ENCODE data around the gene DNM1. TPM values are rescaled to one million over a fixed set of nuclear protein-coding genes. Genes with fewer than 3 reads are reported as not detected.

The DNM1 gene
- polyA plus RNA-seq, 1 of the 3 experiments (the other 2 are of a cell fraction), result 35.7 TPM

DNA sequence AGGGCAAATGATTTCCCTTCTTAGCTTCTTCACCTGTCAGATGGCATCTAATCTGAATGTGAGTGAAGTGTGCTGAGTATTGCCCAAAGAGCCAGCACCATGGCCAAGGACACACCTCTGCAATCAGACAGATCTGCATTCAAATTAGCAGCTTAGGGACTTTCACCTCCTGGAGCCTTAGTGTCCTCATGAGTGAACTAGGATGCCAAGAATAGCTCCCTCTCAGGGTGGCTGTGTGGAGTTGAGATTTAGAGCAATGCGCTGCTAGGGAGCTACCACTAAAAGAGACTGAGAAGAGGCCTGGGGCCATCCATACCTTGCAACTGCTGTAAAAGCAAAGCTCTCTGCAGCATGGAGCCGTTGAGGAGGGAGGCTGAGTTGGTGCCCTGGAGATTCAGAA lies 13.2 kb upstream of the DNM1 start:
- 100% methylated on average over 1 of the region's 2 CpGs for WGBS (ENCODE audit: low lambda C conversion rate)
- H3K36me3 ChIP-seq (replicated peaks in 1 of 2; ENCODE audit: control insufficient read depth in 1 of 2, insufficient read depth in 2 of 2, low read length in 1 of 2), result peaks cover 13 to 32% of the 10 kb centered on the region in 2 experiments

DNA sequence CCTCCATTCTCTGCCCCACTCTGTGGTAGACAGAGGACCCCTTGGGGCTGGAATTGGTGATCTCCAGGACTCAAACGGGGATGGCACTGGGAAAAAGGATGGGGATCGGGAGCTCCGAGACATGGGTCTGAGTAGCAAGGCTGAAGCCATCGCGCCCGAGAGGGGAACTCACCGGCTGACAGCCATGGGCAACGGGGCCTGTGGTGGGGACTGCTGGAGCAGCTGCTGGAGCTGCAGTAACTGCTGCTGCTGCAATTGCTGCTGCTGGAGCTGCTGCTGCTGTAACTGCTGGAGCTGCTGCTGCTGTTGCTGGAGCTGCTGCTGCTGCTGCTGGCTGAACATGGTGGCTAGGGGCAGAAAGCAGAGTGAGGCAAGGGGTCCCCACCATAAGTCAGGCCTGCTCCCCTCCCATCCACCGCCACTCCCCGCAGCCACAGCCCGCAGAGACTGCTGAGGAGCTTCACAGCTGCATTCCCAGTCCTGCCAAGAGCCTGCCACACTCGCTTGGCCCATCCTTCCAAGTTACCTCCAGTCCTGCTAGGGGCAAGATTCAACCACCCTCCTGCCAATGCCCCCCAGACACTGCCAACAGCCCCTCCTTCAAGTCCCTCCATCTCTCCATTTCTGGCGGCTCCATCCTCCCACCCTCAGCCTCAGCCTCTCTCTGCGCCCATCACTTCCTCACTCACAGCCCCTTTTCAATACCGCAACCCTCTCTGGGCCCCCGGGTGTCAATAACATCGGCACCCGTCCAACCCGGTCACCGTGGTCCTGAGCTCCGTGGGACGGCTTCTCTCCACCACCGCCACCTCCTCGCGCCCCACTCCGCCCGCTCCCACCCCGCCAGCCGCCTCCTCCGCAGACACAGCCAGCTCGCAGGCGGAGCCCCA lies 12.4 kb upstream of the DNM1 start:
- H3K79me2 ChIP-seq (ENCODE audit: insufficient read depth), result peaks cover 36% of the 10 kb centered on the region
- peak overlapping the region; percentile 89 for H3K4me2 ChIP-seq
- peak overlapping the region; percentile 61 to 81 for H3K27ac ChIP-seq (ENCODE audit: low read depth in 2 of 2, low read length in 1 of 2)
- 23% methylated on average over 25 of the region's 32 CpGs for WGBS (ENCODE audit: low lambda C conversion rate)
- no peaks in the 10 kb centered on the region for H3K27me3 ChIP-seq (ENCODE audit: insufficient read depth)
- POLR2A ChIA-PET, result interaction anchor here (1.0 to 1.6 kb wide), 4 partner anchors 10 to 85 kb away, joined by 3 to 5 read pairs (median 4); partner anchors contain the start of genes BBLN, GOLGA2 and SWI5
- peak overlapping the region; percentile 63 to 94 for H3K4me3 ChIP-seq (ENCODE audit: low read depth in 2 of 2, low read length in 1 of 2)
- no peaks in the 10 kb centered on the region for H3K9me3 ChIP-seq
- H4K20me1 ChIP-seq (ENCODE audit: insufficient read depth), result no peaks in the 10 kb centered on the region
- no peak for TF ChIP-seq YY1 (IDR thresholded peaks at IDR 0.05; ENCODE audit: low read depth)
- no peak for TF ChIP-seq GABPA (IDR thresholded peaks at IDR 0.05; ENCODE audit: low read depth)
- H3K36me3 ChIP-seq (replicated peaks in 1 of 2; ENCODE audit: control insufficient read depth in 1 of 2, insufficient read depth in 2 of 2, low read length in 1 of 2), result peaks cover 9 to 27% of the 10 kb centered on the region in 2 experiments
- H3K9ac ChIP-seq, result peak overlapping the region; percentile 96
- H2AFZ ChIP-seq (ENCODE audit: low read depth), result peak overlapping the region; percentile 82; the same call in 1 of the 2 replicates
- no peak for DNase-seq
- CTCF ChIA-PET, result interaction anchor here (0.6 to 3.4 kb wide), 16 partner anchors 8 to 320 kb away, joined by 3 to 18 read pairs (median 4); partner anchors contain the start of gene BBLN
- peaks cover 5 to 11% of the 10 kb centered on the region in 2 experiments; a peak in 2 of 4 replicates for H3K4me1 ChIP-seq (ENCODE audit: control insufficient read depth in 1 of 2, insufficient read depth in 2 of 2, low read depth in 1 of 2, low read length in 1 of 2)
- no peaks in the 10 kb centered on the region for H3K9me2 ChIP-seq
- H3F3A ChIP-seq (replicated peaks; ENCODE audit: insufficient read depth), result peaks cover 11% of the 10 kb centered on the region

More for the DNA sequence above, 13.2 kb upstream of the DNM1 start:
- no peak for TF ChIP-seq TCF12 (IDR thresholded peaks at IDR 0.05)
- no peak for TF ChIP-seq YY1 (IDR thresholded peaks at IDR 0.05; ENCODE audit: low read depth)
- no peak for TF ChIP-seq JUND (IDR thresholded peaks at IDR 0.05)
- TF ChIP-seq, protein P1, sequence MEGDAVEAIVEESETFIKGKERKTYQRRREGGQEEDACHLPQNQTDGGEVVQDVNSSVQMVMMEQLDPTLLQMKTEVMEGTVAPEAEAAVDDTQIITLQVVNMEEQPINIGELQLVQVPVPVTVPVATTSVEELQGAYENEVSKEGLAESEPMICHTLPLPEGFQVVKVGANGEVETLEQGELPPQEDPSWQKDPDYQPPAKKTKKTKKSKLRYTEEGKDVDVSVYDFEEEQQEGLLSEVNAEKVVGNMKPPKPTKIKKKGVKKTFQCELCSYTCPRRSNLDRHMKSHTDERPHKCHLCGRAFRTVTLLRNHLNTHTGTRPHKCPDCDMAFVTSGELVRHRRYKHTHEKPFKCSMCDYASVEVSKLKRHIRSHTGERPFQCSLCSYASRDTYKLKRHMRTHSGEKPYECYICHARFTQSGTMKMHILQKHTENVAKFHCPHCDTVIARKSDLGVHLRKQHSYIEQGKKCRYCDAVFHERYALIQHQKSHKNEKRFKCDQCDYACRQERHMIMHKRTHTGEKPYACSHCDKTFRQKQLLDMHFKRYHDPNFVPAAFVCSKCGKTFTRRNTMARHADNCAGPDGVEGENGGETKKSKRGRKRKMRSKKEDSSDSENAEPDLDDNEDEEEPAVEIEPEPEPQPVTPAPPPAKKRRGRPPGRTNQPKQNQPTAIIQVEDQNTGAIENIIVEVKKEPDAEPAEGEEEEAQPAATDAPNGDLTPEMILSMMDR (IDR thresholded peaks at IDR 0.05), result no peak
- no peak for TF ChIP-seq EZH2phosphoT487 (IDR thresholded peaks at IDR 0.05; ENCODE audit: borderline replicate concordance, low read depth)
- no peak for TF ChIP-seq RCOR1 (IDR thresholded peaks at IDR 0.05; ENCODE audit: low read length)
- no peak for TF ChIP-seq SIN3A (IDR thresholded peaks at IDR 0.05; ENCODE audit: borderline replicate concordance, low read depth, low read length)
- TF ChIP-seq, protein P2, sequence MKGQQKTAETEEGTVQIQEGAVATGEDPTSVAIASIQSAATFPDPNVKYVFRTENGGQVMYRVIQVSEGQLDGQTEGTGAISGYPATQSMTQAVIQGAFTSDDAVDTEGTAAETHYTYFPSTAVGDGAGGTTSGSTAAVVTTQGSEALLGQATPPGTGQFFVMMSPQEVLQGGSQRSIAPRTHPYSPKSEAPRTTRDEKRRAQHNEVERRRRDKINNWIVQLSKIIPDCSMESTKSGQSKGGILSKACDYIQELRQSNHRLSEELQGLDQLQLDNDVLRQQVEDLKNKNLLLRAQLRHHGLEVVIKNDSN (IDR thresholded peaks at IDR 0.05; ENCODE audit: borderline replicate concordance, low read depth), result no peak
- TF ChIP-seq MXI1 (IDR thresholded peaks at IDR 0.05; ENCODE audit: low read depth, low read length), result no peak
- TF ChIP-seq GATA2 (CRISPR knock-in tag; IDR thresholded peaks at IDR 0.05), result no peak
- no peaks in the 10 kb centered on the region for H3K27me3 ChIP-seq (ENCODE audit: insufficient read depth)
- H3K27ac ChIP-seq (ENCODE audit: low read depth in 2 of 2, low read length in 1 of 2), result no peak overlapping the region
- H3K9ac ChIP-seq, result peak overlapping the region; percentile 96; the same call in 1 of the 2 replicates
- ChIA-PET POLR2A (interaction anchor here (1.1 to 1.6 kb wide), 2 partner anchors 11 to 55 kb away, joined by 3 to 5 read pairs; no protein-coding TSS in a partner anchor), CTCF (interaction anchor here (0.7 to 3.4 kb wide), 13 partner anchors 9 to 319 kb away, joined by 3 to 18 read pairs (median 4); partner anchors contain the start of genes BBLN and DNM1)
- peaks cover 36% of the 10 kb centered on the region for H3K79me2 ChIP-seq (ENCODE audit: insufficient read depth)
- no peaks in the 10 kb centered on the region for H3K9me3 ChIP-seq
- H2AFZ ChIP-seq (ENCODE audit: low read depth), result no peak overlapping the region
- H3K9me2 ChIP-seq, result no peaks in the 10 kb centered on the region
- H4K20me1 ChIP-seq (ENCODE audit: insufficient read depth), result no peaks in the 10 kb centered on the region
- H3K4me1 ChIP-seq (ENCODE audit: control insufficient read depth in 1 of 2, insufficient read depth in 2 of 2, low read depth in 1 of 2, low read length in 1 of 2), result peaks cover 5 to 11% of the 10 kb centered on the region in 2 experiments; a peak in 2 of 4 replicates
- H3K4me2 ChIP-seq, result peak overlapping the region; percentile 89
- H3K4me3 ChIP-seq (ENCODE audit: low read depth in 2 of 2, low read length in 1 of 2), result peak overlapping the region in 1 of 2 experiments; percentile 94; a peak in 2 of 4 replicates
- H3F3A ChIP-seq (replicated peaks; ENCODE audit: insufficient read depth), result peaks cover 11% of the 10 kb centered on the region
- no peak for DNase-seq

Measured in SK-N-SH (cell line).